AG09319 (cell line): ENCODE data around the gene RGS12.

Source experiments
- DNase-seq: peaks from one replicate; pipeline ENCODE4 v3.0.0-alpha.2; 2010; ENCODE audit warnings: low read depth; ENCODE audit errors: extremely low read depth
- TF ChIP-seq, protein P1 (sequence below): IDR thresholded peaks from 2 replicates; pipeline ENCODE4 v1.5.1; 2011; ENCODE audit warnings: low read depth, mild to moderate bottlenecking, inconsistent platforms, low read length, moderate library complexity

Gene RGS12

DNA sequence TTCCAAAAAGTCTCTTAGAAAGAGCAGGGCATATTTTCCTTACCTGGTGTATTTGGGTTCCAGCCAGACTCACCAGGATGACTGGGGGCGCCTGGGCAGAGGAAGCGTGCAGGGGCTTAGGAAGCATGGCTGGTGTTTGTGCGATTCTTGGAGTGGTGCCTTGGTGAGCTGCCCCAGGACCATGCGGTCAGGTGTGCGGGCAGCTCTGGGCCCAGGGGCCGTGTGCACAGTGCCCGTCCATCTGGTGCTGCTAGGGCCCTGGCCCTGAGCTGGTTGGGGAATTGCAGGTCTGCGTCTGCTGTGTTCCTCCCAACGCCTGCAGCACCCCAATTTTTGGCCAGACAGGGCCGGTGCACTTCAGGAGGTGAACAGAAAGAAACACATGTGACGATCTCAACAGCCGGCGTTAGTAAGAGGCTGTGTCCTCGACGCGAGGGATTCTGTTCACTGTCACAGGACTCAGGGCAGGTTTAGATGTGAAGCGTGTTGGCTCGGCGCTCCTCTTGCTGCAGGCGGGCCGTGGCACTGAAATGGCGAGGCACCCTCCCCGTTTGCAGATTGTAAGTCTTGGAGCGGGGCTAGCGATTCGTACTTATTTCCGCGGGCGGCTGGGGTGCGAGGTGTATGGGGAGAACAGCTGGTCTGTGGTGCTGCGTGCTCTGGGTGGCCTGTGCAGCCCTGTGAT is 15.2 kb downstream of the RGS12 start:
- TF ChIP-seq, protein P1, sequence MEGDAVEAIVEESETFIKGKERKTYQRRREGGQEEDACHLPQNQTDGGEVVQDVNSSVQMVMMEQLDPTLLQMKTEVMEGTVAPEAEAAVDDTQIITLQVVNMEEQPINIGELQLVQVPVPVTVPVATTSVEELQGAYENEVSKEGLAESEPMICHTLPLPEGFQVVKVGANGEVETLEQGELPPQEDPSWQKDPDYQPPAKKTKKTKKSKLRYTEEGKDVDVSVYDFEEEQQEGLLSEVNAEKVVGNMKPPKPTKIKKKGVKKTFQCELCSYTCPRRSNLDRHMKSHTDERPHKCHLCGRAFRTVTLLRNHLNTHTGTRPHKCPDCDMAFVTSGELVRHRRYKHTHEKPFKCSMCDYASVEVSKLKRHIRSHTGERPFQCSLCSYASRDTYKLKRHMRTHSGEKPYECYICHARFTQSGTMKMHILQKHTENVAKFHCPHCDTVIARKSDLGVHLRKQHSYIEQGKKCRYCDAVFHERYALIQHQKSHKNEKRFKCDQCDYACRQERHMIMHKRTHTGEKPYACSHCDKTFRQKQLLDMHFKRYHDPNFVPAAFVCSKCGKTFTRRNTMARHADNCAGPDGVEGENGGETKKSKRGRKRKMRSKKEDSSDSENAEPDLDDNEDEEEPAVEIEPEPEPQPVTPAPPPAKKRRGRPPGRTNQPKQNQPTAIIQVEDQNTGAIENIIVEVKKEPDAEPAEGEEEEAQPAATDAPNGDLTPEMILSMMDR, result no peak
- DNase-seq, result no peak

DNA sequence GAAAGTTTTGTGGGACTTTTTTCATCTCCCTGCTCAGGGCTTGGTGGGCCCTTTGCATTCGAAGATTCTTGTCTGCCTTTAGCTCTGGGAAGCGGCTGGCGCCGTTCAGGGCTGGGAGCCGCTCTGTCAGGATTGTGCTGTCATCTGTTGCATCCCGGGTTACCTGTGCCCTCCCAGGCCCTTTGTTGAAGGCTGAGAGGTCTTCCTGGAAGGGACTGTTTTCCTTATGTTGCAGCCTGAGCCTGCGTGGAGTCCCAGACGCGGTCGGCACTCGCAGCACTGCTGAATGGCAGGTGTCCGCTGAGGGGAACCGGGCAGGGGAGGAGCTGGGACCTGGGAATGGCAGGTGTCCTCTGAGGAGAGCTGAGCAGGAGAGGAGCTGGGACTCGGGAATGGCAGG is 15.9 kb downstream of the RGS12 start:
- TF ChIP-seq, protein P1, result no peak
- no peak for DNase-seq

DNA sequence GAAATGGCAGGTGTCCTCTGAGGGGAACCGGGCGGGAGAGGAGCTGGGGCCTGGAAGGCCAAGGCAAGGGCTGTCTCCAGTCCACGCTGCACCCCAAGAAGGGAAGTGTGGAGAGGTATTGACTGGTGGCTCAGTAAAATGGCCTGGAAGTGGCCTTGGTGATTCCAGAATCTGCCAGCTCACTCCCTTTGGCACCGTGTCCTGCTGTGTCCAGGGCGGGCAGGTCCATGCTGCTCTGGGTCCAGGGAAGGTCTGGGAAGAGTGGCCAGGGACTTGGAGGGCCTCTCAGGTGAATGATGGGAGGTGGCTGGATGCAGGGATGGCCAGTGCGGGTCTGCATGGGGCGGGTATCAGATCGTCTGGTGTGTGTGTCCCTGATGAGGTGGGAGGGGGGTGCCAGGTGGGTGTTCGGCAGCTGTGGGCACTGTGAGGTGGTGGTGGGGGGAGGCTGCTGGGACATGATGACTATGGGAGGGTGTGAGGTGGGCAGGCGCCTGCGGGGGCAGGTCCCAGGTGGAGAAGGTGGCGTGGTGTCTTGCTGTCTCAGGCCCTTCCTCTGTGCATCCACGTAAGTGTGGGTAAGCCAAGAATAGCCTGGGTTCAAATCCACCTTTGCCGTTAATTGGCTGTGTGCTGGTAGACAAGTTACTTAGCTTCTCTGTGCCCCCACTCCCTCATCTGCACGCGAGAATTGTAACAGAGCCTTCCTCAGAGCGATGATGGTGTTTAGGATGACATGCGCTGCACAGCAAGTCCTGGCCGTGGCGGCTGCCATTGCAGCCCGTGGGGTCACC is 17.7 kb downstream of the RGS12 start:
- TF ChIP-seq, protein P1, result no peak
- no peak for DNase-seq

DNA sequence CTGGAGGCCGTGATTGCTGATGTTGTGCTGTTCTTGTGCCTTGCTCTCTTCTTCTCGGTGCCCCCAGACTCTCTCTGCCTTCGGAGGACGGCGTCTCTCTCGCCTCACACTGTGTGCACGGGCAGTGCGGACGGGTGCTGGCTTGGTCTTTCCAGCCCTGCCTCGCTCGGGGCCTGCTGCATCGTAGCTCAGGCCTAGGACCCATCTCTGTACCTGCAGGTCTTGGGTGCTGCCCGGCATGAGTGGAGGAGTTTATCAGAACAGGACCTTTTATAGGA is 18.2 kb downstream of the RGS12 start:
- TF ChIP-seq, protein P1, result no peak
- no peak for DNase-seq

DNA sequence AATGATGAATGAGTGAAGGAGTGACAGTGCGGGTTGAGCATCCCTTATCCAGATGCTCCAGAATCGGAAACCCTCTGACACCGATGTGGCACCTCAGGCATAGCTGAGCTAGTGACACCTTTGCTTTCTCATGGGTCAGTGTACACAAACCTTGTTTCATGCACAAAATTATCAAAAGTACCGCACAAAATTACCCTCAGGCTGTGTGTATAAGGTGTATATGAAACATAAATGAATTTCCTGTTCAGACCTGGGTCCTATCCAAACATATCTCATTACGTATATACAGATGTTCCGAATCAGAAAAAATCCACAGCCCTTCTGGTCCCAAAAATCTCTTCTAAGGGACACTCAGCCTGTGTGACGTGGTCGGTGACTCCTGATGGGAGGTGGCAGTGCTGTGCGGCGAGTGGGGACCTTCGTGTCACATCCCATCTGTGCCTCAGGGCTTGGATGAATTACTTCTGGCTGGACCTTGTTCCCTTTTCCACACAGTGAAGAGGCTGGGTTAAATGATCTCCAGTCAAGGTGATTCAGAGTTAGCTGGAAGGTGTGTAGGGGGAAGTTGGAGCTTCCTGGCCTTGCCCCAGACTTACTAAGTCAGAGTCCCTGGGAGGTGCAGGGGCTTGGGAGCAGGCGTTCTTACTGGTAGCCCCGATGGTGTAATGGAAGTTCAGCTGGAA is 18.8 kb downstream of the RGS12 start:
- no peak for DNase-seq
- TF ChIP-seq, protein P1, result no peak

DNA sequence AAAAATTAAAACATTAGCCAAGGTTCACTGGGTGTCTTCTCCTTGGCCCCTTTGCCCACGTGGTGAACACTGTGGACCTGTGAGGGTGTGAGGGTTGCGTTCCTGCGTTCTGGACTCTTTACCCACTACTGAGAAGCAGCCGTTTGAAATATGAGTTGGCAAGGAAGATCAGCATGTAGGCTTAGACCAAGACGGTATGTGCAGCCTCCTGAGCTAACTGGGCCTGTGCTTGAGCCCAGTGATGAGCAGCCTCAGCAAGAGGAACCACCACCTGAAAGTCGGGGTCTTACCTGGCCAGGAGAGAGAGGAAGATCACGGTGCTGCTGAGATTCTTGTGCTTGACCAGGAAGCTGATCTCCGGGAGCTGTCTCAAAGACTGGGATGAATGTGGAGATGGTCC is 19.5 kb downstream of the RGS12 start:
- DNase-seq, result no peak
- TF ChIP-seq, protein P1, result no peak

DNA sequence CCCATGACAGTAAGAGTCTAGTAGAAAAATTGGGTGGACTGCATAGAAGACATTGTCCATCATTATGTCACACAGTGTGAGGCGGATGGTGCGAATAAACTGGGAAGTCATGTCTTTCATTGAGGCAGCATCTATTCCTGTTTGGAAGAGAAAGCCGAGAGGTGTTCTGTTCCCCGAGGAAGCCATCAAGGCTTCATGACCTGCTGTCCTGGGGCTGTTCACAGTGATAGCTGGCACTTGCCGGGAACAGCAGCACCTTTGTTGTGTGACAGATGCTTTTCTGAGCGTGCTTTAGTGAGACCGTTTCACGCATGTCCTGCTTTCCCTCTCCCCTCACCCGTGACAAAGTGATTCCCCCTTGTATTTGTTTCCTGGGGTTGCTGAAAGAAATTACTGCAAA is 20.3 kb downstream of the RGS12 start:
- DNase-seq, result no peak
- TF ChIP-seq, protein P1, result no peak
